ENCODE measurements around the gene DPY30.

GRCh38 chr2:32067549-32067948 is 27.9 kb upstream of the DPY30 start:
- TF ChIP-seq CTCF (IDR thresholded peaks at IDR 0.05) (no peak), POLR2A (IDR thresholded peaks at IDR 0.05) (no peak)

Measured in right lobe of liver (tissue), 4 donors.